M059J (cell line): ENCODE results near the gene KRT26. TPM values are rescaled to one million over a fixed set of nuclear protein-coding genes. Genes with fewer than 3 reads are reported as not detected.
"Not testable (repeated sequence)": the region's sequence is repeated elsewhere in the genome, so short reads cannot be mapped to it uniquely, and the experiment has no call there.

ENCODE experiments used
- DNase-seq: peaks from one replicate; pipeline ENCODE4 v3.0.0-alpha.2; 2012; ENCODE audit warnings: low read depth
- total RNA-seq: library from RNA; depleted of rRNA; stranded (reverse); fragments of >200 nt; shearing (Covaris generic); gene quantifications from 2 replicates; pipeline ENCODE4 v1.2.3, GENCODE V29; 2014

The KRT26 gene
- total RNA-seq, 1 experiment from 2014 or later = not detected

- no peak for DNase-seq
Observed at GRCh38 chr17:40794466-40794865, 22.5 kb upstream of the KRT26 start.

- no peak for DNase-seq
Observed at GRCh38 chr17:40793832-40794231, 21.8 kb upstream of the KRT26 start.

GRCh38 chr17:40791787-40792436 lies 19.9 kb upstream of the KRT26 start:
- DNase-seq = peak; percentile 39

GRCh38 chr17:40791111-40791510 lies 19.1 kb upstream of the KRT26 start:
- no peak for DNase-seq

- DNase-seq = no peak
Observed at GRCh38 chr17:40782450-40782849, 10.4 kb upstream of the KRT26 start, which contains the start of gene KRT27. TSS of gene KRT27 (minus strand) at chr17:40782550. CDS start at chr17:40782493, 57 bp downstream.

- no peak for DNase-seq
Observed at GRCh38 chr17:40779181-40779909, 7.3 kb upstream of the KRT26 start.

GRCh38 chr17:40778461-40778860 lies 6.5 kb upstream of the KRT26 start:
- DNase-seq = no peak

GRCh38 chr17:40777971-40778370 lies 6.0 kb upstream of the KRT26 start:
- no peak for DNase-seq

GRCh38 chr17:40777459-40777858 lies 5.5 kb upstream of the KRT26 start:
- DNase-seq = no peak

- no peak for DNase-seq
Observed at GRCh38 chr17:40775945-40776344, 3.9 kb upstream of the KRT26 start.

- DNase-seq = no peak
Observed at GRCh38 chr17:40765657-40766056, 6.3 kb downstream of the KRT26 start.

- no peak for DNase-seq
Observed at GRCh38 chr17:40763752-40764151, 8.2 kb downstream of the KRT26 start.

GRCh38 chr17:40760105-40761016 lies 11.6 kb downstream of the KRT26 start:
- no peak for DNase-seq

GRCh38 chr17:40755231-40755630 lies 16.8 kb downstream of the KRT26 start, which contains the start of gene KRT25:
TSS of gene KRT25 (minus strand) at chr17:40755331. CDS start at chr17:40755271, 60 bp downstream.
- DNase-seq = no peak

- no peak for DNase-seq
Observed at GRCh38 chr17:40753804-40754203, 18.2 kb downstream of the KRT26 start.

GRCh38 chr17:40751065-40751464 lies 20.9 kb downstream of the KRT26 start:
- DNase-seq = no peak

- no peak for DNase-seq
Observed at GRCh38 chr17:40750391-40750790, 21.6 kb downstream of the KRT26 start.

GRCh38 chr17:40748666-40749065 lies 23.3 kb downstream of the KRT26 start:
- not testable (repeated sequence) for DNase-seq

GRCh38 chr17:40738553-40738952 lies 33.4 kb downstream of the KRT26 start:
- DNase-seq = no peak

GRCh38 chr17:40735016-40735415 lies 37.0 kb downstream of the KRT26 start:
- DNase-seq = no peak

- DNase-seq = no peak
Observed at GRCh38 chr17:40734018-40734417, 38.0 kb downstream of the KRT26 start.

- no peak for DNase-seq
Observed at GRCh38 chr17:40730970-40731369, 41.0 kb downstream of the KRT26 start.
